H9 (cell line): Measurements from ENCODE around the gene UBE2D2. TPM values are rescaled to one million over a fixed set of nuclear protein-coding genes. Genes with fewer than 3 reads are reported as not detected.

Source experiments
- DNase-seq: peaks from one replicate; pipeline ENCODE4 v3.0.0-alpha.2; 2017
- H2AFZ ChIP-seq: one replicate; pipeline ENCODE4 v1.6.1; 2013; ENCODE audit warnings: mild to moderate bottlenecking, low read length, control low read depth, moderate library complexity
- H2AK5ac ChIP-seq: 2 replicates; pipeline ENCODE4 v1.6.1; 2013; ENCODE audit warnings: low read length, control low read depth, mixed read lengths; ENCODE audit not compliant: insufficient read length
- H2BK120ac ChIP-seq: one replicate; pipeline ENCODE4 v1.6.1; 2013; ENCODE audit warnings: low read depth, mild to moderate bottlenecking, low read length, control low read depth, inconsistent platforms; ENCODE audit not compliant: poor library complexity, severe bottlenecking
- H2BK12ac ChIP-seq: 2 replicates; pipeline ENCODE4 v1.6.1; 2013; ENCODE audit warnings: low read length, control low read depth, mixed read lengths, low read depth; ENCODE audit not compliant: insufficient read length
- H2BK15ac ChIP-seq: 2 replicates; pipeline ENCODE4 v1.6.1; 2013; ENCODE audit warnings: low read depth, low read length, control low read depth
- H2BK20ac ChIP-seq: one replicate; pipeline ENCODE4 v1.6.1; 2013; ENCODE audit warnings: low read depth, mild to moderate bottlenecking, low read length, control low read depth, inconsistent platforms; ENCODE audit not compliant: poor library complexity, severe bottlenecking
- H2BK5ac ChIP-seq: 2 replicates; pipeline ENCODE4 v1.6.1; 2013; ENCODE audit warnings: low read length, control low read depth, mixed read lengths; ENCODE audit not compliant: insufficient read length
- H3K14ac ChIP-seq: 2 replicates; pipeline ENCODE4 v1.6.1; 2013; ENCODE audit warnings: low read length, control low read depth; ENCODE audit not compliant: insufficient read depth
- H3K18ac ChIP-seq: 2 replicates; pipeline ENCODE4 v1.6.1; 2013; ENCODE audit warnings: low read depth, mild to moderate bottlenecking, mixed read lengths, low read length, control low read depth; ENCODE audit not compliant: insufficient read length
- H3K23ac ChIP-seq: 2 replicates; pipeline ENCODE4 v1.6.1; 2013; ENCODE audit warnings: low read length, control low read depth, mixed read lengths, low read depth; ENCODE audit not compliant: insufficient read length
- H3K23me2 ChIP-seq: 2 replicates; pipeline ENCODE4 v1.6.1; 2013; ENCODE audit warnings: low read depth, mild to moderate bottlenecking, mixed read lengths, low read length, control low read depth; ENCODE audit not compliant: insufficient read length, poor library complexity, severe bottlenecking
- H3K27ac ChIP-seq: 2 replicates; pipeline ENCODE4 v1.5.1; 2013; ENCODE audit warnings: low read length, control low read depth, mixed read lengths, low read depth; ENCODE audit not compliant: insufficient read length
- H3K27me3 ChIP-seq: 2 replicates; pipeline ENCODE4 v1.6.1; 2013; ENCODE audit warnings: low read length, control low read depth, inconsistent platforms; ENCODE audit not compliant: insufficient read depth
- H3K4ac ChIP-seq: 2 replicates; pipeline ENCODE4 v1.6.1; 2013; ENCODE audit warnings: low read depth, mild to moderate bottlenecking, control low read depth, inconsistent platforms, low read length, moderate library complexity
- H3K4me1 ChIP-seq: 2 replicates; pipeline ENCODE4 v1.6.1; 2013; ENCODE audit warnings: low read length, control low read depth, inconsistent platforms; ENCODE audit not compliant: insufficient read depth
- H3K4me2 ChIP-seq: 2 replicates; pipeline ENCODE4 v1.6.1; 2013; ENCODE audit warnings: low read length, control low read depth, mixed read lengths; ENCODE audit not compliant: insufficient read length, insufficient read depth
- H3K56ac ChIP-seq: 2 replicates; pipeline ENCODE4 v1.6.1; 2013; ENCODE audit warnings: low read depth, mild to moderate bottlenecking, mixed read lengths, low read length, control low read depth; ENCODE audit not compliant: insufficient read length
- H3K79me1 ChIP-seq: 2 replicates; pipeline ENCODE4 v1.6.1; 2013; ENCODE audit warnings: low read depth, mild to moderate bottlenecking, moderate library complexity, low read length, control low read depth, inconsistent platforms; ENCODE audit not compliant: insufficient read depth, poor library complexity, severe bottlenecking
- H3K79me2 ChIP-seq: 2 replicates; pipeline ENCODE4 v1.6.1; 2013; ENCODE audit warnings: low read length, control low read depth, inconsistent platforms; ENCODE audit not compliant: insufficient read depth
- H3K9ac ChIP-seq: 2 replicates; pipeline ENCODE4 v1.6.1; 2013; ENCODE audit warnings: low read length, control low read depth, mixed read lengths; ENCODE audit not compliant: insufficient read length; ENCODE audit errors: extremely low read depth
- H3K9me3 ChIP-seq: one replicate; pipeline ENCODE4 v1.6.1; 2013; ENCODE audit warnings: low read depth, low read length, inconsistent platforms; ENCODE audit not compliant: control insufficient read depth
- H3T11ph ChIP-seq: one replicate; pipeline ENCODE4 v1.6.1; 2013; ENCODE audit warnings: mild to moderate bottlenecking, low read length, control low read depth, inconsistent platforms
- H4K20me1 ChIP-seq: one replicate; pipeline ENCODE4 v1.6.1; 2013; ENCODE audit not compliant: control insufficient read depth, insufficient read length, insufficient read depth
- H4K5ac ChIP-seq: 2 replicates; pipeline ENCODE4 v1.6.1; 2013; ENCODE audit warnings: low read depth, mild to moderate bottlenecking, mixed read lengths, low read length, control low read depth; ENCODE audit not compliant: insufficient read length
- H4K8ac ChIP-seq: replicated peaks from 2 replicates; pipeline ENCODE4 v1.6.1; 2013; ENCODE audit warnings: low read length, control low read depth, mixed read lengths, low read depth; ENCODE audit not compliant: insufficient read length
- H4K91ac ChIP-seq: 2 replicates; pipeline ENCODE4 v1.6.1; 2013; ENCODE audit warnings: low read depth, mild to moderate bottlenecking, moderate library complexity, mixed read lengths, low read length, control low read depth; ENCODE audit not compliant: insufficient read length
- H3K27ac Mint-ChIP-seq, 3 experiments: 2 replicates in 2 of 3; 3 replicates in 1 of 3; pipeline ENCODE4 v1.8.0; 2020 to 2021; ENCODE audit warnings: mixed read lengths in 3 of 3, mild to moderate bottlenecking in 1 of 3, moderate library complexity in 1 of 3
- H3K27me3 Mint-ChIP-seq: 2 replicates; pipeline ENCODE4 v1.8.0; 2021; ENCODE audit warnings: low read depth, mild to moderate bottlenecking, moderate library complexity, mixed read lengths
- H3K36me3 Mint-ChIP-seq, 3 experiments: 2 replicates in 2 of 3; 3 replicates in 1 of 3; pipeline ENCODE4 v1.8.0; 2020 to 2021; ENCODE audit warnings: low read depth in 3 of 3, mixed read lengths in 3 of 3; ENCODE audit not compliant: insufficient read depth in 1 of 3
- H3K4me1 Mint-ChIP-seq, 2 experiments: 2 replicates each; pipeline ENCODE4 v1.8.0; 2020; ENCODE audit warnings: mixed read lengths in 2 of 2
- H3K4me3 Mint-ChIP-seq, 2 experiments: 2 replicates in 1 of 2; 3 replicates in 1 of 2; pipeline ENCODE4 v1.8.0; 2020 to 2021; ENCODE audit warnings: mild to moderate bottlenecking in 2 of 2, mixed read lengths in 2 of 2, moderate library complexity in 1 of 2
- H3K9me3 Mint-ChIP-seq, 2 experiments: 2 replicates in 1 of 2; 3 replicates in 1 of 2; pipeline ENCODE4 v1.8.0; 2020; ENCODE audit warnings: mild to moderate bottlenecking in 2 of 2, mixed read lengths in 2 of 2, moderate library complexity in 1 of 2
- CTCF ChIP-seq: fragments of 200-600 bp; sonication (generic); conservative IDR thresholded peaks from 3 replicates; pipeline ENCODE4 v1.8.0; 2021; ENCODE audit warnings: antibody characterized with exemption, mild to moderate bottlenecking
- WGBS: extraction: QIAGEN DNeasy Blood & Tissue Kit; methylation state at CpG from one replicate; pipeline ENCODE4 v1.1.7; 2013; ENCODE audit warnings: missing lambda C conversion rate, low lambda C conversion rate, mixed read lengths; ENCODE audit not compliant: insufficient read length; ENCODE audit errors: extremely low coverage; 5-methylcytosine and 5-hydroxymethylcytosine counted together
- total RNA-seq: library from RNA; stranded (reverse); gene quantifications from 2 replicates; pipeline ENCODE4 v1.2.1, GENCODE V29; 2021

UBE2D2 gene
- total RNA-seq, 1 experiment from 2014 or later = 236 TPM

DNA sequence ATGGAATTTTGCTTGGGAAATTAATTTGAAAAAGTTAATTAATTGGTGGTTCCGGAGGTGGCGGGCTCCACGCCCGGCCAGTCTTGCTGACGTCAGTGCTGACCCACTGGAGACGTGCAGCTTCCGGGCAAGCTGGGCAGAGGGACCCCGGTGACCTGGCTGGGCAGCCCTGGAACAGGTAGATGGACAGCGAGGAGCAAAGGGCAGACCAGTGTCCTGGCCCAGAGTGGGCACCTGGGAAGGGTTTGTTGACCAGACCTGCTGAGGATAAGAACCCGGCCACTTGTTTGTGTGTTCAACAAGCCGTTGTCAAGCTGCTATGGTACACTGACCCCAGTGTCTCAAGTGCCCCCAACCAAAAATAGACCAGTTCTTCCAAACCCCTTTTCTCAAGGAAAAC is 104.5 kb downstream of the UBE2D2 start:
- H3K79me1 ChIP-seq = peaks cover 4% of the 10 kb centered on the region
- peak overlapping the region in 1 of 3 experiments; percentile 87; a peak in 2 of 7 replicates for H3K27ac Mint-ChIP-seq
- no peak for TF ChIP-seq CTCF
- H3K9ac ChIP-seq = no peak overlapping the region
- H2BK20ac ChIP-seq = no peak overlapping the region
- peaks cover 0 to 20% (median 2%) of the 10 kb centered on the region in 3 experiments; a peak in 4 of 7 replicates for H3K36me3 Mint-ChIP-seq
- WGBS = no CpG with 5 or more reads among the region's 11 CpGs
- no peak overlapping the region for H3K23ac ChIP-seq
- H3K27me3 ChIP-seq = no peaks in the 10 kb centered on the region
- H4K91ac ChIP-seq = no peak overlapping the region
- no peak overlapping the region for H2BK12ac ChIP-seq
- no peaks in the 10 kb centered on the region for H3K27me3 Mint-ChIP-seq
- H4K5ac ChIP-seq = no peak overlapping the region
- no peak overlapping the region for H2BK120ac ChIP-seq
- no peak overlapping the region for H4K8ac ChIP-seq
- H3K79me2 ChIP-seq = peaks cover 51% of the 10 kb centered on the region; the same call in 1 of the 2 replicates
- H3K9me3 ChIP-seq = no peaks in the 10 kb centered on the region
- no peaks in the 10 kb centered on the region for H3K23me2 ChIP-seq
- H3K14ac ChIP-seq = no peak overlapping the region
- H2AFZ ChIP-seq = no peak overlapping the region
- H3K4me1 ChIP-seq = peaks cover 19% of the 10 kb centered on the region; the same call in 1 of the 2 replicates
- no peak overlapping the region for H2BK5ac ChIP-seq
- no peak overlapping the region for H3K4me3 Mint-ChIP-seq
- H3K27ac ChIP-seq = no peak overlapping the region
- no peak overlapping the region for H3T11ph ChIP-seq
- H3K4me1 Mint-ChIP-seq = peaks cover 45 to 53% of the 10 kb centered on the region in 2 experiments
- no peak overlapping the region for H2AK5ac ChIP-seq
- no peak overlapping the region for H3K18ac ChIP-seq
- H4K20me1 ChIP-seq = no peaks in the 10 kb centered on the region
- no peak for DNase-seq
- no peak overlapping the region for H3K4ac ChIP-seq
- no peak overlapping the region for H2BK15ac ChIP-seq
- no peak overlapping the region for H3K56ac ChIP-seq
- H3K4me2 ChIP-seq = no peak overlapping the region
- H3K9me3 Mint-ChIP-seq = no peaks in the 10 kb centered on the region
